Activated effector memory CD4-positive, alpha-beta T cell treated with anti-CD3 and anti-CD28 coated beads, Interleukin-2, amount 50 U/mL, for 16 hours (primary cell): Measurements from ENCODE around the gene E2F2.

Experiments used
- DNase-seq: peaks from one replicate; pipeline ENCODE4 v3.0.0-alpha.2; 2020

E2F2 gene

GRCh38 chr1:23530747-23531561 lies at the start of gene E2F2:
Gene E2F2, minus strand, starts transcription at chr1:23531233. Its CDS starts 440 bp downstream, at chr1:23530793.
- DNase-seq, result peak; percentile 93

- no peak for DNase-seq
Measured at GRCh38 chr1:23578997-23579363, 47.9 kb upstream of the E2F2 start.

GRCh38 chr1:23578311-23578996 lies 47.4 kb upstream of the E2F2 start:
- no peak for DNase-seq

- peak; percentile 71 for DNase-seq
Measured at GRCh38 chr1:23577056-23578004, 46.3 kb upstream of the E2F2 start.

GRCh38 chr1:23576338-23577055 lies 45.5 kb upstream of the E2F2 start:
- no peak for DNase-seq

- no peak for DNase-seq
Measured at GRCh38 chr1:23575226-23575810, 44.3 kb upstream of the E2F2 start.

GRCh38 chr1:23574265-23574754 lies 43.3 kb upstream of the E2F2 start:
- no peak for DNase-seq

- DNase-seq, result no peak
Measured at GRCh38 chr1:23573574-23574182, 42.6 kb upstream of the E2F2 start.

GRCh38 chr1:23571465-23571864 lies 40.4 kb upstream of the E2F2 start:
- no peak for DNase-seq

- DNase-seq, result no peak
Measured at GRCh38 chr1:23570001-23570691, 39.1 kb upstream of the E2F2 start.

- no peak for DNase-seq
Measured at GRCh38 chr1:23568608-23569383, 37.8 kb upstream of the E2F2 start.

GRCh38 chr1:23567996-23568607 lies 37.1 kb upstream of the E2F2 start:
- DNase-seq, result no peak

GRCh38 chr1:23567629-23567995 lies 36.6 kb upstream of the E2F2 start:
- DNase-seq, result no peak

GRCh38 chr1:23566304-23566703 lies 35.3 kb upstream of the E2F2 start:
- DNase-seq, result no peak

GRCh38 chr1:23565776-23566175 lies 34.7 kb upstream of the E2F2 start:
- no peak for DNase-seq

- no peak for DNase-seq
Measured at GRCh38 chr1:23564529-23565122, 33.6 kb upstream of the E2F2 start.

- DNase-seq, result no peak
Measured at GRCh38 chr1:23563755-23564374, 32.8 kb upstream of the E2F2 start.

GRCh38 chr1:23563003-23563402 lies 32.0 kb upstream of the E2F2 start:
- DNase-seq, result no peak
